Measurements from ENCODE around the gene TBC1D8. TPM values are rescaled to one million over a fixed set of nuclear protein-coding genes. Genes with fewer than 3 reads are reported as not detected.

TBC1D8 gene
- total and polyA plus RNA-seq, 2 of the 13 experiments (the other 11 are each of a cell fraction or from before 2014, with no cell fraction given) = 45.1 to 95.4 TPM

DNA sequence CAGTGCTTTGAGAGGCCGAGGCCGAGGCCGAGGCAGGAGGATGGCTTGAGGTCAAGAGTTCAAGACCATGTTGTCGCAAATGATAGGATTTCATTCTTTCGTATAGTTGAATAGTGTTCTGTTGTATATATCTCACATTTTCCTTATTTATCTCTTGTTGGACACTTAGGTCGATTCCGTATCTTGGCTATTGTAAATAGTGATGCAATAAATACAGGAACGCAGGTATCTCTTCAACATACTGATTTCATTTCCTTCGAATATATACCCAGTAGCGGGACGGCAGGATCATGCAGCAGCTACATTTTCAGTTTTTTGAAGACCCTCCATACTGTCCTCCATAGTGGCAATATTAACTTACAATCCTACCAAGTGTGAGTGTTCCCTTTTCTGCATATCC, 4.1 kb downstream of the TBC1D8 start:
- no TSS peak for BruUV-seq (replicated peaks)
- ChIA-PET CTCF (ENCODE audit: low intra/inter-chr PET ratio, low total read pairs) (no interaction called here), POLR2A (interaction anchor here (1.5 to 6.4 kb wide), 2 partner anchors 23 to 27 kb away, joined by 4 to 49 read pairs; no protein-coding TSS in a partner anchor)
- H3K9ac ChIP-seq (ENCODE audit: insufficient read depth, low read depth, low read length) = no peak overlapping the region
- ATAC-seq (no peak), FAIRE-seq (no peak), DNase-seq (ENCODE audit: low spot score) (no peak)
- peak; percentile 58; the same call in 1 of the 2 replicates for TF ChIP-seq CEBPB (IDR thresholded peaks at IDR 0.05; ENCODE audit: borderline replicate concordance, low read depth, low read length)
- TF ChIP-seq ATF7 (IDR thresholded peaks at IDR 0.05) = peak; percentile 65; the same call in 1 of the 2 replicates
- TF ChIP-seq ATF7 (CRISPR knock-in tag; IDR thresholded peaks at IDR 0.05) = no peak
- peak; percentile 45; the same call in 1 of the 2 replicates for TF ChIP-seq RBFOX2 (IDR thresholded peaks at IDR 0.05; ENCODE audit: low read depth, low read length)
- no peak for TF ChIP-seq ZNF678 (CRISPR knock-in tag; IDR thresholded peaks at IDR 0.05)
- 91% methylated on average over 11 of the region's 11 CpGs for WGBS (ENCODE audit: low lambda C conversion rate)
- H3K9me3 ChIP-seq (ENCODE audit: low read length) = no peaks in the 10 kb centered on the region
- peak overlapping the region; percentile 95; the same call in 1 of the 2 replicates for H3K4me2 ChIP-seq (ENCODE audit: low read depth, low read length)
- H4K20me1 ChIP-seq (ENCODE audit: insufficient read depth, low read length) = peaks cover 58% of the 10 kb centered on the region
- H3K4me1 ChIP-seq (ENCODE audit: insufficient read depth, low read length) = peaks cover 71% of the 10 kb centered on the region
- in situ Hi-C loops (cut with HindIII; ENCODE audit: extremely low pct_ligation_motif_present, low pct_unique_long_range_greater_than_20kb) (no loop called here), intact Hi-C loops (cut with micrococcal nuclease; ENCODE audit: unreplicated experiment) (no loop called here)
- H3K27me3 ChIP-seq (ENCODE audit: control insufficient read depth in 1 of 2, insufficient read depth in 2 of 2, low read length in 2 of 2) = no peaks in the 10 kb centered on the region; a peak in 1 of 5 replicates
- no peak overlapping the region for H2AFZ ChIP-seq (ENCODE audit: low read length)
- peaks cover 86% of the 10 kb centered on the region for H3K79me2 ChIP-seq (ENCODE audit: insufficient read depth, low read length)
- H3K4me3 ChIP-seq (replicated peaks in 1 of 3; ENCODE audit: insufficient read depth in 1 of 3, low read depth in 2 of 3, low read length in 3 of 3) = no peak overlapping the region
- H3K27ac ChIP-seq (ENCODE audit: extremely low read length, insufficient read depth, low read length) = no peak overlapping the region
- peaks cover 2 to 9% of the 10 kb centered on the region in 2 experiments; a peak in 3 of 5 replicates for H3K36me3 ChIP-seq (replicated peaks in 1 of 2; ENCODE audit: control insufficient read depth in 1 of 2, insufficient read depth in 2 of 2, low read length in 2 of 2)

DNA sequence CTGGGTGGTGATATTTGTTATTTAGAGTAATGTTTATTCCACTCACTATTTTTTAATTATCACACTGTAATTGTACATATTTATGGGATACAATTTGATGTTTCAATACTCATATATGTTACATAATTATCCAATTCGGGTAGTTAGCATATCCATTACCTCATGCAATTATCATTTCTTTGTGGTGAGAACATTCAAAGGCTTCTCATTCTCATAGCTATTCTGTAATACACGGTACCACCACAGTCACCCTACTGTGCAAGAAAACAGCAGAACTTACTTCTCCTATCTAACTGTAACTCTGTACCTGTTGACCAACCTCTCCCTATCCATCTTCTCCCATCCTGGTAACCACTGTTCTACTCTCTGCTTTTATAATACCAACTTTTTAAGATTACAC, 4.6 kb downstream of the TBC1D8 start:
- Histone ChIP-seq H3K4me2 (ENCODE audit: low read depth, low read length) (peak overlapping the region; percentile 7; the same call in 1 of the 2 replicates), H3K4me1 (ENCODE audit: insufficient read depth, low read length) (peaks cover 76% of the 10 kb centered on the region), H3K27ac (ENCODE audit: extremely low read length, insufficient read depth, low read length) (no peak overlapping the region), H4K20me1 (ENCODE audit: insufficient read depth, low read length) (peaks cover 58% of the 10 kb centered on the region), H3K9ac (ENCODE audit: insufficient read depth, low read depth, low read length) (no peak overlapping the region), H3K9me3 (ENCODE audit: low read length) (no peaks in the 10 kb centered on the region), H3K36me3 (replicated peaks in 1 of 2; ENCODE audit: control insufficient read depth in 1 of 2, insufficient read depth in 2 of 2, low read length in 2 of 2) (peaks cover 2 to 9% of the 10 kb centered on the region in 2 experiments; a peak in 3 of 5 replicates), H3K79me2 (ENCODE audit: insufficient read depth, low read length) (peaks cover 91% of the 10 kb centered on the region), H3K27me3 (ENCODE audit: control insufficient read depth in 1 of 2, insufficient read depth in 2 of 2, low read length in 2 of 2) (no peaks in the 10 kb centered on the region; a peak in 1 of 5 replicates), H2AFZ (ENCODE audit: low read length) (no peak overlapping the region), H3K4me3 (replicated peaks in 1 of 3; ENCODE audit: insufficient read depth in 1 of 3, low read depth in 2 of 3, low read length in 3 of 3) (no peak overlapping the region)
- WGBS (ENCODE audit: low lambda C conversion rate) = 84% methylated on average over 2 of the region's 2 CpGs
- BruUV-seq (replicated peaks) = no TSS peak
- ChIA-PET POLR2A (interaction anchor here (1.5 kb wide), 1 partner anchor 26 kb away, joined by 4 read pairs; no protein-coding TSS in a partner anchor), CTCF (ENCODE audit: low intra/inter-chr PET ratio, low total read pairs) (no interaction called here)
- ATAC-seq (no peak), FAIRE-seq (no peak), DNase-seq (ENCODE audit: low spot score) (no peak)
- intact Hi-C loops (cut with micrococcal nuclease; ENCODE audit: unreplicated experiment) (no loop called here), in situ Hi-C loops (cut with HindIII; ENCODE audit: extremely low pct_ligation_motif_present, low pct_unique_long_range_greater_than_20kb) (no loop called here)
- TF ChIP-seq FOXO1 (CRISPR knock-in tag; IDR thresholded peaks at IDR 0.05) = no peak
- no peak for TF ChIP-seq ESRRA (CRISPR knock-in tag; IDR thresholded peaks at IDR 0.05; ENCODE audit: low read depth)
- no peak for TF ChIP-seq ZNF737 (CRISPR knock-in tag; IDR thresholded peaks at IDR 0.05; ENCODE audit: borderline replicate concordance)
- TF ChIP-seq GZF1 (CRISPR knock-in tag; IDR thresholded peaks at IDR 0.05) = peak; percentile 61; the same call in 1 of the 2 replicates
- TF ChIP-seq ZNF354B (CRISPR knock-in tag; IDR thresholded peaks at IDR 0.05) = no peak
- TF ChIP-seq, protein P1, sequence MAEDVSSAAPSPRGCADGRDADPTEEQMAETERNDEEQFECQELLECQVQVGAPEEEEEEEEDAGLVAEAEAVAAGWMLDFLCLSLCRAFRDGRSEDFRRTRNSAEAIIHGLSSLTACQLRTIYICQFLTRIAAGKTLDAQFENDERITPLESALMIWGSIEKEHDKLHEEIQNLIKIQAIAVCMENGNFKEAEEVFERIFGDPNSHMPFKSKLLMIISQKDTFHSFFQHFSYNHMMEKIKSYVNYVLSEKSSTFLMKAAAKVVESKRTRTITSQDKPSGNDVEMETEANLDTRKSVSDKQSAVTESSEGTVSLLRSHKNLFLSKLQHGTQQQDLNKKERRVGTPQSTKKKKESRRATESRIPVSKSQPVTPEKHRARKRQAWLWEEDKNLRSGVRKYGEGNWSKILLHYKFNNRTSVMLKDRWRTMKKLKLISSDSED (CRISPR knock-in tag; IDR thresholded peaks at IDR 0.05) = no peak
- no peak for TF ChIP-seq BORCS8-MEF2B (CRISPR knock-in tag; IDR thresholded peaks at IDR 0.05)
- TF ChIP-seq CHCHD3 (CRISPR knock-in tag; IDR thresholded peaks at IDR 0.05) = no peak
- TF ChIP-seq POLR2AphosphoS2 (IDR thresholded peaks at IDR 0.05; ENCODE audit: low read depth, low read length) = no peak
- TF ChIP-seq ZNF841 (CRISPR knock-in tag; IDR thresholded peaks at IDR 0.05; ENCODE audit: borderline replicate concordance) = peak; percentile 37; the same call in 1 of the 2 replicates
- TF ChIP-seq, protein P2, sequence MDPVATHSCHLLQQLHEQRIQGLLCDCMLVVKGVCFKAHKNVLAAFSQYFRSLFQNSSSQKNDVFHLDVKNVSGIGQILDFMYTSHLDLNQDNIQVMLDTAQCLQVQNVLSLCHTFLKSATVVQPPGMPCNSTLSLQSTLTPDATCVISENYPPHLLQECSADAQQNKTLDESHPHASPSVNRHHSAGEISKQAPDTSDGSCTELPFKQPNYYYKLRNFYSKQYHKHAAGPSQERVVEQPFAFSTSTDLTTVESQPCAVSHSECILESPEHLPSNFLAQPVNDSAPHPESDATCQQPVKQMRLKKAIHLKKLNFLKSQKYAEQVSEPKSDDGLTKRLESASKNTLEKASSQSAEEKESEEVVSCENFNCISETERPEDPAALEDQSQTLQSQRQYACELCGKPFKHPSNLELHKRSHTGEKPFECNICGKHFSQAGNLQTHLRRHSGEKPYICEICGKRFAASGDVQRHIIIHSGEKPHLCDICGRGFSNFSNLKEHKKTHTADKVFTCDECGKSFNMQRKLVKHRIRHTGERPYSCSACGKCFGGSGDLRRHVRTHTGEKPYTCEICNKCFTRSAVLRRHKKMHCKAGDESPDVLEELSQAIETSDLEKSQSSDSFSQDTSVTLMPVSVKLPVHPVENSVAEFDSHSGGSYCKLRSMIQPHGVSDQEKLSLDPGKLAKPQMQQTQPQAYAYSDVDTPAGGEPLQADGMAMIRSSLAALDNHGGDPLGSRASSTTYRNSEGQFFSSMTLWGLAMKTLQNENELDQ (CRISPR knock-in tag; IDR thresholded peaks at IDR 0.05; ENCODE audit: borderline replicate concordance) = no peak
- 0 out of 2 replicates have a peak, but pooled peaks have one; percentile 28 for TF ChIP-seq ZNF780A (CRISPR knock-in tag; IDR thresholded peaks at IDR 0.05)

All from HepG2 (cell line).